Measurements from ENCODE around the gene ZNF214. TPM values are rescaled to one million over a fixed set of nuclear protein-coding genes. Genes with fewer than 3 reads are reported as not detected.
"Not testable (repeated sequence)": the region's sequence is repeated elsewhere in the genome, so short reads cannot be mapped to it uniquely, and the experiment has no call there.

Gene ZNF214
- total RNA-seq, 6 experiments from 2014 or later: 0.49 to 3.3 (median 1.9) TPM

DNA sequence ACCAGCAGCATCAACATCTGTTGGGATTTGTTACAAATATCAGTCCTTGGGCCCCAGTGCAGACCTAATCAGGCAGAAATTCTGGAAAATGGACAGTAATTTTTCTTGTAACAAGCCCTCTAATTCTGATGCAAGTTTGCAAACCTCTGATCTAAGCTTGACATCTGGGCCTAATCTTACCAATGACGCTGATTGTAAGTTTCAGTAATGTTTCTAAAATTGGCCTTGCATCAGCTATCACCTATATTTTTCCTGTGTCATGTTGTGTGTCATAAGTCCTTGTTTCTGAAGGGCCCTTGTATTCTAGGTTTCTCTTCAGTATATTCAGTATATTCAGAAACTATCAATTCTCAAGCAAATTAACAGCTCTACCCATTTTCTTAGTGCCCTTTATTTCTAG lies 57.5 kb downstream of the ZNF214 start:
- no peaks in the 10 kb centered on the region for H3K27me3 ChIP-seq
- DNase-seq (no peak), ATAC-seq (no peak)
- intact Hi-C loops (cut with DNase I): no loop called here
- WGBS (ENCODE audit: insufficient coverage, low coverage, low lambda C conversion rate, missing lambda C conversion rate): 75% methylated on average over 1 of the region's 1 CpG
- no peaks in the 10 kb centered on the region for H3K9me3 ChIP-seq
- H3K36me3 ChIP-seq: no peaks in the 10 kb centered on the region
- TF ChIP-seq, protein P1, sequence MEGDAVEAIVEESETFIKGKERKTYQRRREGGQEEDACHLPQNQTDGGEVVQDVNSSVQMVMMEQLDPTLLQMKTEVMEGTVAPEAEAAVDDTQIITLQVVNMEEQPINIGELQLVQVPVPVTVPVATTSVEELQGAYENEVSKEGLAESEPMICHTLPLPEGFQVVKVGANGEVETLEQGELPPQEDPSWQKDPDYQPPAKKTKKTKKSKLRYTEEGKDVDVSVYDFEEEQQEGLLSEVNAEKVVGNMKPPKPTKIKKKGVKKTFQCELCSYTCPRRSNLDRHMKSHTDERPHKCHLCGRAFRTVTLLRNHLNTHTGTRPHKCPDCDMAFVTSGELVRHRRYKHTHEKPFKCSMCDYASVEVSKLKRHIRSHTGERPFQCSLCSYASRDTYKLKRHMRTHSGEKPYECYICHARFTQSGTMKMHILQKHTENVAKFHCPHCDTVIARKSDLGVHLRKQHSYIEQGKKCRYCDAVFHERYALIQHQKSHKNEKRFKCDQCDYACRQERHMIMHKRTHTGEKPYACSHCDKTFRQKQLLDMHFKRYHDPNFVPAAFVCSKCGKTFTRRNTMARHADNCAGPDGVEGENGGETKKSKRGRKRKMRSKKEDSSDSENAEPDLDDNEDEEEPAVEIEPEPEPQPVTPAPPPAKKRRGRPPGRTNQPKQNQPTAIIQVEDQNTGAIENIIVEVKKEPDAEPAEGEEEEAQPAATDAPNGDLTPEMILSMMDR (IDR thresholded peaks at IDR 0.05): no peak
- TF ChIP-seq POLR2A (IDR thresholded peaks at IDR 0.05): no peak
- H3K4me1 ChIP-seq: no peaks in the 10 kb centered on the region
- H3K4me3 ChIP-seq: no peak overlapping the region
- no peak overlapping the region for H3K27ac ChIP-seq

DNA sequence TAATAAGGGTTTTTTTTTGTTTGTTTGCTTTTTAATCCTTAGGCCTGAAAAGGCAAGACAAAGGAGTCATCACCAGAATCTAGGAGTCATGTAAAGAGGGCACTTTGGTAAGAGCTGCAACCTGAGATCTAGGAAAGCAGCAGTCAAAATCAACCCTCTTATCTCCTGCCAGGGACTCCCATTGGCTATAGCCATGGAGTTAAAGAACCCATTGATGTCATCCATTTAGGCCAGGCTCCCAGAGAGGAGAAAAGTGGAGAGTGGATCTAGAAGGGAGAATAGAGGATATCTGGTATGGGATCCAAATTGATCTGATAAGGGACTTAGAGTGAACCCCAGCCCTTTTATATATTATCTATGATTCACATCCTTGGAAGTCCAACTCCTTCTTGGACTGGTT lies 58.0 kb downstream of the ZNF214 start:
- TF ChIP-seq, protein P1 (IDR thresholded peaks at IDR 0.05): no peak
- TF ChIP-seq POLR2A (IDR thresholded peaks at IDR 0.05): no peak
- Histone ChIP-seq H3K4me1 (no peaks in the 10 kb centered on the region), H3K27ac (no peak overlapping the region), H3K4me3 (no peak overlapping the region), H3K27me3 (no peaks in the 10 kb centered on the region), H3K9me3 (no peaks in the 10 kb centered on the region), H3K36me3 (no peaks in the 10 kb centered on the region)
- ATAC-seq: no peak
- intact Hi-C loops (cut with DNase I): no loop called here
- DNase-seq: no peak

DNA sequence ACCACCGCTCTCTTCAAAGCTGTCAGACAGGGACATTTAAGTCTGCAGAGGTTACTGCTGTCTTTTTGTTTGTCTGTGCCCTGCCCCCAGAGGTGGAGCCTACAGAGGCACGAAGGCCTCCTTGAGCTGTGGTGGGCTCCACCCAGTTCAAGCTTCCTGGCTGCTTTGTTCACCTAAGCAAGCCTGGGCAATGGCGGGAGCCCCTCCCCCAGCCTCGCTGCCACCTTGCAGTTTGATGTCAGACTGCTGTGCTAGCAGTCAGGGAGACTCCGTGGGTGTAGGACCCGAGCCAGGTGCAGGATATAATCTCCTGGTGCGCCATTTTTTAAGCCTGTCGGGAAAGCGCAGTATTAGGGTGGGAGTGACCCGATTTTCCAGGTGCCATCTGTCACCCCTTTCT lies 65.9 kb downstream of the ZNF214 start:
- H3K4me1 ChIP-seq; H3K36me3 ChIP-seq; intact Hi-C loops (cut with DNase I); H3K9me3 ChIP-seq; H3K27me3 ChIP-seq; H3K4me3 ChIP-seq; H3K27ac ChIP-seq; DNase-seq; ATAC-seq: not testable (repeated sequence)
- 70% methylated on average over 4 of the region's 10 CpGs for WGBS (ENCODE audit: insufficient coverage, low coverage, low lambda C conversion rate, missing lambda C conversion rate)

Other genes with a start within 250 kb of the ZNF214 start
- gene OR2AG2, start 248.4 kb downstream of the ZNF214 start, total RNA-seq: under 1 TPM in 1 of 6 experiments, not detected in 5; 0.07 TPM
- gene OR2AG1, start 237.3 kb downstream of the ZNF214 start, total RNA-seq: not detected
- under 1 TPM in 2 of 6 experiments, not detected in 4; 0.04 to 0.49 TPM for gene OR6A2, start 220.7 kb downstream of the ZNF214 start, total RNA-seq
- not detected for gene OR10A5, start 174.7 kb downstream of the ZNF214 start, total RNA-seq
- not detected for gene OR10A2, start 157.3 kb downstream of the ZNF214 start, total RNA-seq
- gene OR10A4, start 143.7 kb downstream of the ZNF214 start, total RNA-seq: not detected
- not detected for gene OR2D2, start 127.8 kb downstream of the ZNF214 start, total RNA-seq
- gene OR2D3, start 99.3 kb downstream of the ZNF214 start, total RNA-seq: not detected
- 1 to 10 TPM in 1 of 6 experiments, under 1 TPM in 4, not detected in 1; 0.14 to 1.3 (median 0.42) TPM for gene ZNF215, start 93.9 kb downstream of the ZNF214 start, total RNA-seq
- under 1 TPM in 4 of 6 experiments, not detected in 2; 0.07 to 0.26 (median 0.10) TPM for gene NLRP14, start 133 bp upstream of the ZNF214 start, total RNA-seq
- gene RBMXL2, start 68.7 kb upstream of the ZNF214 start, total RNA-seq: not detected
- gene SYT9, start 231.6 kb upstream of the ZNF214 start, total RNA-seq: 10 to 100 TPM in 2 of 6 experiments, 1 to 10 TPM in 4; 3.0 to 12.6 (median 4.5) TPM

Measured in right lobe of liver (tissue), 6 donors.